ENCODE measurements around the gene STK33.

- TF ChIP-seq YY1 (IDR thresholded peaks at IDR 0.05; ENCODE audit: insufficient read depth, insufficient read length) (no peak), SUZ12 (IDR thresholded peaks at IDR 0.05; ENCODE audit: extremely low read depth, insufficient read depth, insufficient read length) (no peak)
Observed at GRCh38 chr11:8392166-8392565, 201.9 kb downstream of the STK33 start.

Data from NT2/D1 (cell line).